WI38 (cell line): Measurements from ENCODE around the gene HDAC7.

Source experiments
- H3K4me3 ChIP-seq: 2 replicates; pipeline ENCODE4 v1.5.1; 2011; ENCODE audit warnings: low read depth, mild to moderate bottlenecking, control low read depth, low read length
- CTCF ChIP-seq: IDR thresholded peaks from 2 replicates; pipeline ENCODE4 v1.5.1; 2012; ENCODE audit warnings: low read depth, mild to moderate bottlenecking, control low read depth, low read length

Gene HDAC7

GRCh38 chr12:47789712-47790489, 29.8 kb downstream of the HDAC7 start:
- no peak for TF ChIP-seq CTCF
- no peak overlapping the region for H3K4me3 ChIP-seq

- TF ChIP-seq CTCF: no peak
- no peak overlapping the region for H3K4me3 ChIP-seq
These were observed 30.6 kb downstream of the HDAC7 start for GRCh38 chr12:47789141-47789540.

- no peak overlapping the region for H3K4me3 ChIP-seq
- TF ChIP-seq CTCF: no peak
These were observed 31.9 kb downstream of the HDAC7 start for GRCh38 chr12:47787596-47788319.

GRCh38 chr12:47786662-47787280, 32.9 kb downstream of the HDAC7 start:
- TF ChIP-seq CTCF: no peak
- H3K4me3 ChIP-seq: no peak overlapping the region

GRCh38 chr12:47785887-47786661, 33.6 kb downstream of the HDAC7 start:
- H3K4me3 ChIP-seq: no peak overlapping the region
- no peak for TF ChIP-seq CTCF

GRCh38 chr12:47785036-47785886, 34.4 kb downstream of the HDAC7 start:
- H3K4me3 ChIP-seq: no peak overlapping the region
- no peak for TF ChIP-seq CTCF
